HFF-Myc (cell line): ENCODE results near the gene MACF1.

Experiments used
- DNase-seq: peaks from one replicate; pipeline ENCODE4 v3.0.0-alpha.2; 2011; ENCODE audit warnings: low read depth; ENCODE audit errors: extremely low read depth
- H3K4me3 ChIP-seq: replicated peaks from 2 replicates; pipeline ENCODE4 v1.5.1; 2011; ENCODE audit warnings: low read depth, mild to moderate bottlenecking, control low read depth, low read length
- TF ChIP-seq, protein P1 (sequence below): IDR thresholded peaks from 2 replicates; pipeline ENCODE4 v1.5.1; 2012; ENCODE audit warnings: mild to moderate bottlenecking, low read depth, low read length, control low read depth; ENCODE audit errors: missing control alignments

Gene MACF1

GRCh38 chr1:39322431-39322830, 117.9 kb downstream of the MACF1 start:
- no peak for DNase-seq
- TF ChIP-seq, protein P1, sequence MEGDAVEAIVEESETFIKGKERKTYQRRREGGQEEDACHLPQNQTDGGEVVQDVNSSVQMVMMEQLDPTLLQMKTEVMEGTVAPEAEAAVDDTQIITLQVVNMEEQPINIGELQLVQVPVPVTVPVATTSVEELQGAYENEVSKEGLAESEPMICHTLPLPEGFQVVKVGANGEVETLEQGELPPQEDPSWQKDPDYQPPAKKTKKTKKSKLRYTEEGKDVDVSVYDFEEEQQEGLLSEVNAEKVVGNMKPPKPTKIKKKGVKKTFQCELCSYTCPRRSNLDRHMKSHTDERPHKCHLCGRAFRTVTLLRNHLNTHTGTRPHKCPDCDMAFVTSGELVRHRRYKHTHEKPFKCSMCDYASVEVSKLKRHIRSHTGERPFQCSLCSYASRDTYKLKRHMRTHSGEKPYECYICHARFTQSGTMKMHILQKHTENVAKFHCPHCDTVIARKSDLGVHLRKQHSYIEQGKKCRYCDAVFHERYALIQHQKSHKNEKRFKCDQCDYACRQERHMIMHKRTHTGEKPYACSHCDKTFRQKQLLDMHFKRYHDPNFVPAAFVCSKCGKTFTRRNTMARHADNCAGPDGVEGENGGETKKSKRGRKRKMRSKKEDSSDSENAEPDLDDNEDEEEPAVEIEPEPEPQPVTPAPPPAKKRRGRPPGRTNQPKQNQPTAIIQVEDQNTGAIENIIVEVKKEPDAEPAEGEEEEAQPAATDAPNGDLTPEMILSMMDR, result no peak
- H3K4me3 ChIP-seq, result no peak overlapping the region

DNA sequence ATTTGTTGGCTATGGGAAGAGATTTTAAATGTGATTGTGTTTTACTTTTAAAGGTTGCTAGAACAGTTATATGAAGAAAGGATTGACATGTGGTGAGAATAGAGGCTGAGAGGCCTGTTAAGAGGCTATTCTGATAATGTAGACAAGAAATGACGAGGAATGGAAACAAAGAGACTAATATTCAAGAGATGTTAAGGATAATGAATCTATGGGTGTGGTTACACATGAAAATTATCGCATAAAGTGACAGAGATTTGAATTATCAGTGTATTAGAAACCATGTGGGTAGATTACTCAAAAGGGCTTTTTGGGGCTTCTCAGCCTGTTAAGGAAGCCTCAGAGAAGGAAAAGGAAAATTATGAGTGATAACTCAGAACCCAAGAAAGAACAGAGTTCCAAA, 120.4 kb downstream of the MACF1 start:
- no peak overlapping the region for H3K4me3 ChIP-seq
- no peak for DNase-seq
- TF ChIP-seq, protein P1, result no peak

DNA sequence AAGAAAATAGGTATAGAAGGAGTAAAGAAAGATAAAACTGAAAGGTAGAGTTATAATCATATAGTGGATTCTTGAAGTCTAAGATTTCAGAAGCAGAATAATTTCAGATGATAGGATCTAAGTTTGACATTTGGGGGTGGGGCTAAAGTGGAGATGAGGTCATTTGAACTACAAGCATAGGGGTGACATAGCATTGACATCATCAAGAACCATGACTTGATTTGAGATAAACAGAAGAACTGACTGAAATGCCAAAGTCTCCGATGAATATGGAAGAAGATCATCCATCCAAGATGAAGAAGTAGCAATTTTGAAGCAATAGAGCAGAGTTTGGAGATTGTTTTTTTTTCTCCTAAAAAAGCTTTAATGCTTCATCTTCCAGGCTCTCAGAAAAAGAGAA, 122.3 kb downstream of the MACF1 start:
- TF ChIP-seq, protein P1, result no peak
- no peak overlapping the region for H3K4me3 ChIP-seq
- no peak for DNase-seq

- TF ChIP-seq, protein P1, result no peak
- DNase-seq, result no peak
- no peak overlapping the region for H3K4me3 ChIP-seq
These were observed 123.6 kb downstream of the MACF1 start for GRCh38 chr1:39328095-39328494.

- DNase-seq, result no peak
- H3K4me3 ChIP-seq, result no peak overlapping the region
- TF ChIP-seq, protein P1, result no peak
These were observed 124.2 kb downstream of the MACF1 start for GRCh38 chr1:39328586-39329121.

- TF ChIP-seq, protein P1, result no peak
- no peak for DNase-seq
- no peak overlapping the region for H3K4me3 ChIP-seq
These were observed 127.2 kb downstream of the MACF1 start for GRCh38 chr1:39331647-39332046.

DNA sequence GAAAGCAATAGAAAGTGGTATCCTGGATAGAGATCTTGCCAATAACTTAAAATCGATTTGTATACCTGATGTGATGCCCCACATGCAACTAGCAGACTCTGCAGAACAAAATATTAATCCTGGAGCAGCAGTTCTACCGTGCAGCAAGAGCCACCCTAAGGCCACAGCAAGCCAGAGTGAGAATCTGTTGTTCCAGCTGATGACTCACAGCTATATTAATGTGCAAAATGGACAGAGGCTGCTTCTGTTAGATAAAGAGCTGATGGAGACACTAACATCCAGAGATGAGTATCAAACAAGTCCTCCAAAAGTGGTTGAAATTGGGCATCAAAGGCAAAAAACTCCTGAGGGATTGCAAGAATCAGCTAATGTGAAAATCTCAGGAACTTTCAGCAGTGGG, 127.8 kb downstream of the MACF1 start:
- TF ChIP-seq, protein P1, result no peak
- no peak overlapping the region for H3K4me3 ChIP-seq
- no peak for DNase-seq
